Colon (tissue), 2 donors: Measurements from ENCODE around the gene SPPL3.

Source experiments
- FAIRE-seq: peaks from 2 replicates; lab custom pipeline; 2012; peaks lifted over from hg19 to GRCh38; lab: Jason Lieb, UNC
- donor health status: control.
- donor health status: control.

The SPPL3 gene

DNA sequence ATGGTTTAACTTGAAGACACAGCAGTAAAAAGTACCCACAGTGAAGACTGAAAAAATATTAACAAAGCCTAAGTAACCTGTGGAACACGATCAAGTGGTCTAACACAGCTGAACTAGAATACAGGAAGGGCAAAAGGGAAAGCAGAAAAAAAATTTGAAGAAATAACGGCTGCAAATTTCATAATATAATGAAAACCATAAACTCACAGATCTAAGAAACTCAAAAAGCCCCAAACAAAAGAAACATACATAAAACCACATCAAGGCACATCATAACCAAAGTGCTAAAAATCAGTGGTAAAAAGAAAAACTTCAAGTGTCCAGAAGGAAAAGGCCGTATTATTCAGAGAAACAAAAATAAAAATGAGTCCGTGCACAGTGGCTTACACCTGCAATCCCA is 30.9 kb downstream of the SPPL3 start:
- no peak for FAIRE-seq

DNA sequence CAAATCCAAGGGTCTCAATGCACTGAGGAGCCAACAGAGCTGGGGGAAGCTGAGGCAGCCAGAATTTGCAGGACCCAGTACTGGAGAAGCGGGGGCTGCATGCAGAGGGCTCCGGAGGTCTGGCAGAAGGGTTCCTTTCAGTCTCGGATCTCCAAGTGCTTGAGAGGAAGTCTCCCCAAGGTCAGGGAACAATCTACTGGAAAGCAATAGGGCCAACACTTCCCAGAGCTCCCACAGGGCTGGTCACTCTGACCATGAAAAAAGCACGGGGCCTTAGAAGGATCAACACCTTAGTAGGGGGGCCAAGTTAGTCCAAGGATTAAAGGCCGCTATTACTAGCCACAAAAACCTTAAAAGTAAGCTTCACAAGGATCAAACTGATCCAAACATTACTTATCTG is 31.7 kb downstream of the SPPL3 start:
- no peak for FAIRE-seq

DNA sequence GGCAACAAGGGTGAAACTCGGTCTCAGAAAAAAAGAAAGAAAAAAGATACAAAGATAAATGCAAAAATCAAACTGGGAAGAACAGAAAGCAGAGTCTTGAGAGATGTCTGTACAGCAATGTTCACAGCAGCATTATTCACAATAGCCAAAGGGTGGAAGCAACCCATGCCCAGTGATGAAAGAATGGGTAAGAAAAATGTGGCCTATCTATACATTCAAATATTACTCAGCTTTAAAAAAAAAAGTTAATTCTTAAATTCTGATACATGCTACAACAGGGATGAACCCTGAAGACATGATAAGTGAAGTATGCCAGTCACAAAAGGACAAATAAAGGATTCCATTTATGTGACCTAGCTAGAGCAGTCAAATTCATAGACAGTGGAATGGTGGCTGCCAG is 33.7 kb downstream of the SPPL3 start:
- no peak for FAIRE-seq

DNA sequence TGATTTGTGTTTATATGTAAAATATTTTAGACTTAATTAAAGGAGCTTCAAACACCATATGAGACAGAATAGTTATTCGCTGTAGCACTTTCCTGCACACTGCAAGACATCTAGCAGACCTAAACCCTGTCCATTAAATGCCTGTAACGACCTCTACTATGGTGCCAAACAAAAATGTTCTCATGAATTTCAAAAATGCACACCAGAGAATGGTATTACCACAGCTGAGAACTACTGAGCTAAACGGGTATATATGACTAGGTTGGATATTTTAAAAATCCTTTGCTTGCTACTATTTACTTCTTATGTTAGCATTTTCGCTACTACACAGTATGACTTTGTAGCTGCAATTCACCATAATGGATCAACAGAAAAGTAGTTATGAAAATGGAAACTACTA is 34.8 kb downstream of the SPPL3 start:
- no peak for FAIRE-seq

DNA sequence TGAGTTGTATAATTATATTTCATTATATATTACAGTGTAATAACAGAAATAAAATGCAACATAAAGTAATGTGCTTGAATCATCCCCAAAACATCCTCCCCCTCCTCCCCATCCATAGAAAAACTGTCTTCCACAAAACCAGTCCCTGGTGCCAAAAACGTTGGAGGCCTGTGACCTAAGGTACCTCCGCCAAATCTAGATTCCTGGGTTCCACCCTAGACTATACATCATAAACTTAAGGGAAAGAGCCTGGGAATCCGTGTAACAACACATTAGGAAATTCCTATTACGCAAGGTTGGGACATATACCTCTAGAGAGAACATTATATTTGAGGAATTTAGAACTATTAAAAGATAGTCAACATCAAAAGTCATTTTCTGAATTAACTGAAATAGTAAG is 38.0 kb downstream of the SPPL3 start:
- FAIRE-seq, result no peak

DNA sequence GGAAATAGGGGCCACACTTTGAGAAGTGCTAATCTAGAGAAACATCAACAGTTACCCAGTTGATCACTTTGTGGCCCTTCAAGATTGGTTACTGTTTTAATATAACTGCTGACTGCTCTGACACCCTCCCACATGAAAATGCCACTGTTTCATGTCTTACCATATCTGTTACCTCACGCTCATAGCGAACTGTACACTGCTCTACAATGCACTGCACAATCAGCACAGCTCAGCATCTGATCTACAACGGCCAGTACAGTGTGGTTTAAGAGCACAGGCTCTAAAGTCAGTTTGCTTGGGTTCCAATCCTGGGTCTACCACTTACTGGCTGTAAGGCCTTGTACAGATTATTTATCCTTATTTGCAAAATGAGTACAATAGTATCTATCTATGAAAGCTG is 39.1 kb downstream of the SPPL3 start:
- no peak for FAIRE-seq

DNA sequence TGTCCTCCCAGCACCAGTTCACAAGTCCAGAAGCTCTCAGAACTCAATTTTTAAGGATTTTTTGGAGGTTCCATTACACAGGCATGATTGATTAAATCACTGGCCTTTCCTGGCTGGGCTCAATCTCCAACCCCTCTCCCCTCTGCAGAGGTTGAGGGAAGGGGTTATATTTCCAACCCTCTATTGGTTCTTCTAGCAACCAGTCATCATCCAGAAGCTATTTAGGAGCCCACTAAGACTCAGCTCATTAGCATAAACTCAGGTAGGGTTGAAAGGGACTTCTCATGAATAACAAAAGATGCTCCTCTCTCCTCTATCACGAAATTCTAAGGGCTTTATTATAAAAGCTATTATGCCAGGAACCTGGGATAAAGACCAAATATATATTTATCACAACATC is 41.5 kb downstream of the SPPL3 start:
- no peak for FAIRE-seq

DNA sequence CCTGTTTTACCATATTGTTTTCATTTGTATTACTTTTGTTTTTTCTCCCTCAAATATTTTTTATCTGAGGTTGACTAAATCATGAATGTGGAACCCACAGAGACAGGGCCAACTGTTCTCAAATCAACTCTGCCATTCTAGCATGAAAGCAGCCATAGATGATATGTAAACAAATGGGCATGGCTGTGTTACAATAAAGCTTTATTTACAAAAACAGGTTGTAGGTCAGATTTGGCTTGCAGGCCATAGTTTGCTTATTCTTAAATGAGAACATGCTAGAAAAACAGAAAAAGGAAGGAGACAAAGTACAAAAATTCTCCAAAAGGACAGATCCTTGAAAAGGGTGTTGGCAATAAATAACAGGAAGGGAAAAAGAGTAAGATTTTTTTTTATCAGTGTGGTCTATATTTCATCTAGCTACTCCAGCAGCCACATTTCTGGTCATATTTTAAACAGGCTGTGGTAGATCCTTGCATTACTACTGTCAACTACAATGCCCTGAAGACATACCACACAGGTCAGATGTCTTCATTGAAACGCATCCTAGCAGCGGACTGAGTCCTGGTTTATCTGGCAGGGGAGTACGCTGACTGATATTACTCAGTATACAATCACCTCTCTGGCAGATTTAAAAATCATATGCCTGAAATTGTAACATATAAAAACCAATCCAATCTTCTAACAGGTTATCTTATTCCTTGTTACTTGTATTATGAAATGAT is 42.9 kb downstream of the SPPL3 start:
- no peak for FAIRE-seq

DNA sequence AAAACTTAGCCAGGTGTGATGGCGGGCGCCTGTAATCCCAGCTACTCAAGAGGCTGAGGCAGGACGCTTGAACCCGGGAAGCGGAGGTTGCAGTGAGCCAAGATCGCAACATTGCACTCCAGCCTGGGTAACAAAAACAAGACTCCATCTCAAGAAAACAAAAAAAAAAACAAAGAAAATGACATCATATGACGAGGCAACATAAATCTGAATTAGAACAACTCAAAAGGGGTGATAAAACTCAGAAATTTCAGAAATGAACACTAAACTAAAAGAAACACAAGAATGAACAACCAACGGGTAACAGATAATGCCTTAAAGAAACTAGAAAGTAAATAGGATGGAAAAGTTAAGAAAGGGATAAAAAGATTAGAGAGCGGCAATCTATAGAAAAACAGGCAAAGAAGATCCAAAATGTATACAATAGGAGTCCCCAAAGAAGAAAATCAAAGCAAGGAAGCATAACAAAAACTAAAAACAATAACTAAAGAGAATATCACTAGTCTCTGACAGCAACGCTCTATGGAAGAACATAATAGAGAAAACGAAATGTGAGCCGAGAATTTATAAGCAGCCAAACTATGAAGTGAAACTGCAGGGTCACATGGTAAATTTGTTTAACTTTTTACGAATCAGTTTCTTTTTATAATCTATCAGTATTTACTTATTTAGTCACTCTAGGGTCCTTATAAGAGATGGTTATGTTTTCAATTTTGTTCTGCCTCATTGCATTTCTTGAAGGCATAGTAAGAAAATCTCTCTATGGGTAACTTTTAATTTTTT is 45.7 kb downstream of the SPPL3 start:
- FAIRE-seq, result no peak

DNA sequence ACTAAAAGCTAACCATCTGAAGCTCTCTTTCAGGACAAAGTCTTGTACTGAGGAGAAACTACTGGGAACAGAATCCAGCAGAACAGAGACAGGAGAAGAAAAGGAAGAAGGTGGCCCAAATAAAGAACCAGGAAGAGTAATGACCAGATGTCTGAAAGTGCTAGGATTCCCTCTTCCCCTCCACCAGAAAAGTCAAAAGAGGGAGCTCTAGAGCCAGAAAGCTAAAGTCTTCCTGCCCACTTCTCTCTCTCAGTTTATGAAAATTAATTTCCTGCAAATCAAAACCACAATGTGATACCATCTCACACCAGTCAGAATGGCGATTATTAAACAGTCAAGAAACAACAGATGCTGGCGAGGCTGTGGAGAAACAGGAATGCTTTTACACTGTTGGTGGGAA is 47.2 kb downstream of the SPPL3 start:
- FAIRE-seq, result no peak

DNA sequence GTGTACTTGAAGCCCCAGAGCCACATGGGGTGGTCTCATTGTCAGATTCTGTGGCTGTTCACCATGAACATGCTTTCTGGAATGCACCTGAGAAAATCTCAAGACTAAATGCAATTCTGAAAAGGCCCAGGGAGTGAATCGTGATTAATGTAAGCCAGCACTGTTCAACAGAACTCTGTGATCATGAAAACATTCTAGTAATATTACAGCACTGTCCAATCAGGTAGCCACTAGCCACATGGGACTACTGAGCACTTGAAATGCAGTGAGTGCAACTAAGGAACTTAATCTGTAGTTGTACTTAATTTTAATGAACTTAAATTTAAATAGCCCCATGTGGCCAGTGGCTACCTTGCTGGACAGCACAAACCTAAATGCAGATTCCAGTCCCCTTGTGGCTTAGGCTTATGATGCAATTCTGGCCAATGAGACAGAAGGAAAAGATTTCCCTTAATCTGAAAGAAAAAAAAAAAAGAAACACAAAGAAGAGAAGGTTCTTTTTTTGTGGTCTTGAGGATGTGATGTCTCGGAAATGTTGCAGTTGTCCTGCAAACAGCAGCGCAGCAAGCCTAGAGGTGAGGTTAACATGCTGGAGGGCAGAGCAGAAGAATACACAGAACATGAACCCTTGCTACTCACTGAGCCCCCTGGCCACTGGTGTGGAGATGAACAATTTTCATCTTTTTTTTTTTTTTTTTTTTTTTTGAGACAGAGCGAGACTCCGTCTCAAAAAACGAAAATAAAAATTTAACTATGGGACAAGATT is 48.2 kb downstream of the SPPL3 start:
- no peak for FAIRE-seq

DNA sequence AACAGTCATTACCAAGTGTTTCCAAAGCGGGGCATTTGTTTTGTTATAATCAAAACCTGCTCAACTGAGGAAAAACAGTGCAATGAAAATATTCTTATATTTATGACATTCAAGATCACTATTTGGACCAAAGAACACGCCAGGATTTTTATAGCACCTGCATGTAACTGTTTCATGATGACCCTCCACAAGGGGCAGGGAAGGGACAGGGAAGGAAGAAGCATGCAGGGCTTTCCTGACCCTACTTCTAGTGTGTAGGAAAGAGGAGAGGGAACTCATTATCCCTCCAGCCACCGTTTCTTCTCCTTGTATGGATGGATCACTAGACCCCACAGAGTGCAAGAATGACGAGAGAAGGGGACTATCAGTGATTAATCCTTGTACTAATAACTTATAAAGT is 49.4 kb downstream of the SPPL3 start:
- no peak for FAIRE-seq

DNA sequence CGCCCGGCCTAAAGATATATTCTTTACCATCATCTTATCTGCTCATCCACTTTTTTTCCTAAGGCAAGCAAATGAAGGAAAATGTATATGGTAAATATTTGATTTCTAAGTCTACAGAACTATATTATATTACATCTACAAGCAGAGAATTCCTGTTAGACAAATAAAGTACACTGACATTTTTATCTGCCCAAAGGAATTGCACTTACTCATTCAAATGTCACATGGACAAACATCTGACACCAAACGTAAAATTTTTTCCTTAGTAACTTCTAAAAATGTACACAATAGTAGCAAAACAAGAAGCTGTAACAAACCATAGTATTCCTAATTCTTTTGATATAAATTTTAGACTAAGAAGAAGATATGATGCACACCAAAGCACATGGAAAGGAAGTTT is 51.0 kb downstream of the SPPL3 start:
- FAIRE-seq, result no peak

DNA sequence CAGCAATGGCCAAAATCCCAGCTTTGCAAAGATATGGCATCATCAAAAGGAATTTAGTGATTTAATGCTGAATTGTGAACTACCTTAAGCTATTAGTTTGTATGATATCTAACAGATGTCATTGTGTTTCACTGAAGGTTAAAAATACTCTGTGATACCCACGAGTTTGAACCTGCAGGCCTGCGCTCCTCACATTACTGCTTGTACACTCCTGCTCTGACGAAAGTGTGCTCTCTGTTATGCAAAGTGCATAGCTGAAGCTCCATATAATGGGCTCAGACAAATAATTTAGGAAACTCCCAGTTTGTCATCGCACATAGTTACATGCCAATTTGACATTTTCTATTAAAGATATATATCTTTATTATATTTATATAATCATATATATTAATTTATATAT is 52.2 kb downstream of the SPPL3 start:
- no peak for FAIRE-seq

DNA sequence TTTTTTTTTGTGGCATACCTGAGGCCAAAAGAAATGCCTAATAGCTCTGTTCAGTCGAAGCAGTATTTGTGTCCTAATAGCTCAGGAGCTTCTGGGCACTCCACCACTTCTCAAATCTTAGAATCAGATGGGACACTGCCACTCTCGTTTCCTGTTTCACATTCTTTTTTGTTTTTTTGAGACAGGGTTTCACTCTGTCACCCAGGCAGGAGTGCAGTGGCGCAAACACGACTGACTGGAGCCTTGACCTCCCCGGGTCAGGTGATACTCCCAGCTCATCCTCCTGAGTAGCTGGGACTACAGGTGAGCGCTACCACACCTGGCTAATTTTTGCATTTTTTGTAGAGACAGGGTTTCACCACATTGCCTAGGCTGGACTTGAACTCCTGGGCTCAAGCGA is 52.7 kb downstream of the SPPL3 start:
- no peak for FAIRE-seq

DNA sequence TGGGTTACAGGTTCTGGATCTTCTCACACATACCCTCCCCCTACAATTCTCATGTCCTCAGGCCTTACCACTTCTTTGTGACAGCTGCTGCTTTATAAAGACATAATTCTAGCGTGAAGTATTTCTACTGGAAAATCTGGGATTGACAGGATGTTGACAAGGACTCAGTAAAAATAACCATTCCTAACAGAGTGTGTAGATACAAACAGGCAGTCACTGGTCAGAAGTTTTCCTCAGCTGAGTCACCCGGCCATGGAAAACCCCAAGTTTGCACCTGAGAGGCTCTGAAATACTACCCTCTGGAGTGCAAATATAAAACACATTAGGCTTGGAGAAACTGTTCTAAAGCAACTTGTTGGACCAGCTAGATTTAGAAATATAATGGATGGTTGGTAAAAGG is 54.4 kb downstream of the SPPL3 start:
- FAIRE-seq, result no peak

DNA sequence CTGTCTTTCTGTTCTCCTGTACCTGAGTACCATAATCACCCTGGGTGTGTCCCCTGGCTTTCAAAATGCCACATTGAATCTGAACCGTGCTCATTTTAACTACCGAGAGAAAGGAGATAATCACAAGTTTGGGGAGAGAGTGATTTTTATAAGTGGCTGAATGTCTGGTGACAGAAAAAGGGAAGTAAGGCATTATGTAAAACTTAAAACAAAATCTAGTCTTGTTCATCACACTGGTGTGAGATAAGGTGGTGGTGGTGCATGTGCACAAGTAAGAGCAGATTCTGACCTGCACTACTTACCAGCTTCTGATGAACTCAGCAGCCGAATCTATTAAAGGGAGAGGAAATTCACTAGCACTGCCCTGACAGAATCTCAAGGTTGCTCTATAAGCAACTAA is 56.3 kb downstream of the SPPL3 start:
- FAIRE-seq, result no peak

DNA sequence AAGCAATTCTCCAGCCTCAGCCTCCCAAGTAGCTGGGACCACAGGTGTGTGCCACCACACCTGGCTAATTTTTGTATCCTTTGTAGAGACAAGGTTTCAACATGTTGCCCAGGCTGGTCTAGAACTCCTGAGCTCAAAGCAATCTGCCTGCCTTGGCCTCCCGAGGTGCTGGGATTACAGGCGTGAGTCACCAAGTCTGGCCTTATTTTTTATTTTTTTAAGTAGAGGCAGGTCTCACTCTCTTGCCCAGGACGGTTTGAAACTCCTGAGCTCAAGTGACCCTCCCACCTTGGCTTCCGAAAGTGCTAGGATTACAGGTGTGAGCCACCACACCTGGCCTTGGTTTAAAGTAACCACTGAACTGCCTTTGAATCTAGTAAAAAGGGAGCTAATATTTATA is 56.8 kb downstream of the SPPL3 start:
- no peak for FAIRE-seq

DNA sequence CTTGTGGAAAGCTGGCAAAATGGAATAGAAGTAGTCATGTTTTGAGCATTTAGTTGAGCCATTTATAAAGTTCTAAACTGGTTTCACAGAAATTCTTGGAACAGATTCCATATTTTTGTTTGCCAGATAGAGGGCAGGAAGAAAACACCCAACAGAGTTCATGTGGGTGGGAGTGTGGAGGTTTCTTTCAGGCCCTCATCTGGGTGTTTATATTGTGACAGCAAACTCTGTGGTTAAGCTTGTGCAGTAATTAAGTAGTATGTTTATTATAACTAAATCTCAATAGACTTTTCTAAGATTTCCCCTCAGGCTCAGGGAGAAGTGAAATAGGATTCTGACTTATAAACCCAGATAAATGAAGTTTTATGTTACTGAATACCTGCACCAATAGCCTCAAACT is 57.4 kb downstream of the SPPL3 start:
- FAIRE-seq, result no peak

DNA sequence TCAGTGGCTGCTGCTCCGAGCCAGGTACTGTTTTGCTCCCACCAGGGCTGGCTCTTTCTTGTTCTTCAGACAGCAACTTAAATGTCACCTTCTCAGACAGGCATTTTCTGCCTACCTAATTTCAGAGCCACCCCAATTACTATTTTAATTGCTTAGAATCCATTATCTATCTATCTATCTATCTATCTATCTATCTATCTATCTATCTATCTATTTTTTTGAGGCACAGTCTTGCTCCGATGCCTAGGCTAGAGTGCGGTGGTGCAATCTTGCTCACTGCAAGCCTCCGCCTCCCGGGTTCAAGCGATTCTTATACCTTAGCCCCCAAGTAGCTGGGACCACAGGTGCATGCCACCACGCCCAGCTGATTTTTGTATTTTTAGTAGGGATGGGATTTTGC is 58.5 kb downstream of the SPPL3 start:
- FAIRE-seq, result no peak

DNA sequence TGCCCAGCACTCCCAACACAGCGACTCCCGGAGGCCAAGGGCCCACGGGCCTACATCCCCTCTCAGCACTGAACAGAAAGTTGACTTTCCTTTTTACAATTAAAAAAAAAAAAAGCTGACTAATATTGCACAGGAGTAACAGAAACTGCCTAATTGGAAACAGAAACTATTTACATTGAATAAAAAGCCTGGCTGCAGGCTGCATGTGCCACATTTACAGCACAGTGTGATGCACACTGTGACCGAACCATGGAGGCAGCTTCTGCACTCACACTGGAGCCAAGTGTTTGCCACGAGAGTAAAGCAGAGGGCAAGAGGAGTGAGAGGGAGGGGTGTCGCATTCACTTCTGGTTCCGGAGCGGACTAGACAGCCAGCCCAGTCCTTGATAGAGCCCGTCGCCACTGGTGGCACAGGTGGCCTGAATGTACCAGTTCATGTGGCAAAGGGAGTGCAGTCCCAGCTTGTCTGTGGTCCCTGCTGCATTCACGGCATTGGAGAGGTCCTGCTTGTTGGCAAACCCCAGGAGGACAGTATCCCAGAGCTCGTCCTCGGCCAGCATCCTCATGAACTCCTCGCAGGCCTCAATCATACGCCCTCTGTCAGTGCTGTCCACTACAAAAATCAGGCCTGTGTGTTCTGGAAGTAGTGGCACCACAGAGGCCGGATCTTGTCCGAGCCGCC is 59.2 kb downstream of the SPPL3 start:
- FAIRE-seq, result no peak

DNA sequence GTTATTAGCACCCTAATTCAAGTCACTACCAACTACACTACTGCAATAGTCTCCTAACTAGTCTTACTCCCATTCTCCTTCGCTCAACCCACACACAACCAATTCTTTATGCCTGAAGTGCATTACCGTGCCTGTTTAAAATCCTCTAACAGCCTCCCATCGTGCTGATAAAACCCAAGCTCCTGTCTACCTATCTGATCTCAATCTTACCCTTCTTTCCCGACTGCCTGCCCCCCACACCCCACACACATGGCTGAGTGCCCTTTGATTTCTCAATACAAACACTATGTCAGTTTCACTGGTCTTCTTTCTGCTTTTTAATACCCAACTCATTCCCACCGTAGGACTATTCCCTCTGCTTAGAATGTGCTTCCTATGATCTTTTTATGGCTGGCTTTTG is 59.9 kb downstream of the SPPL3 start:
- FAIRE-seq, result no peak

DNA sequence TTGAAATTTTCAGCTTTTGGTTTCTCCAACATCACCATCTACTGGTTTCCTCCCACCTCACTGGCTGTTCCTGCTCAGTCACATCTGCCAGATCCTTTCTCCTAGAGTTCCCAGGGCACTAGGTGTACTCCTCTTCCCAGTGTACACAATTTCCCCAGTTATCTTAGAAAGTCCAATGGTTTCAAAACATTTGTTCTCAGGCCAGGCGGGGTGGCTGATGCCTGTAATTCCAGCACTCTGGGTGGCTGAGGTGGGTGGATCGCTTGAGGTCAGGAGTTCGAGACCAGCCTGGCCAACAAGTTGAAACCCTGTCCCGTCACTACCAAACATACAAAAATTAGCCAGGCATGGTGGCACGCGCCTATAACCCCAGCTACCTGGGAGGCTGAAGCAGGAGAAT is 60.7 kb downstream of the SPPL3 start:
- no peak for FAIRE-seq
